ENCODE results near the gene GALNT2.
A peak's percentile ranks its signal among the peaks of the same experiment; 100 is the strongest.

Gene GALNT2

DNA sequence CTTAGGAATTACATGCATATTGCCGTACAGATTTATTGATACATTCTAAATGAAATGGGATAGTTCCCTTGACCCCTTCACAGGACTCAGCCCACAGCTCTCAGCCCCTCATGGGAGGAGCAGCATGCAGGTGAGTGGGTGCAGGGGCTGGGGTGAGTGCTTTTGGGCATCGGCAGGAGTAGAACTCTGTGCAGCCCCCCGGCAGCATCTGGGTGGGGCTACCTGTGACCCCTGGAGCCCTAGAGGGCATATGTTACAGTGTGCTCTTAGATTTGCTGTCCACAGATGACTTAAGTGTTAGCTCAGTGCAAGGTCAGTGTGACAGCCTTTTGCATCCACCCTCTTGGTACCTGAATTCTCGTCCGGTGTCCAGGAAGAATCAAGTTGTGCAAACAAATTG, 120.3 kb downstream of the GALNT2 start:
- no peaks in the 10 kb centered on the region for H3K9me2 ChIP-seq (replicated peaks; ENCODE audit: low read depth, low read length)
- H3K79me2 ChIP-seq (ENCODE audit: insufficient read depth, low read length): peaks cover 92% of the 10 kb centered on the region
- H3K9ac ChIP-seq (ENCODE audit: low read depth, low read length, poor library complexity, severe bottlenecking): peak overlapping the region; percentile 92
- no peaks in the 10 kb centered on the region for H3K9me3 ChIP-seq (ENCODE audit: insufficient read depth, low read depth, low read length)
- H3F3A ChIP-seq (ENCODE audit: low read depth): peaks cover 16% of the 10 kb centered on the region
- H3K4me1 ChIP-seq (ENCODE audit: insufficient read depth, low read length, poor library complexity, severe bottlenecking): peaks cover 83% of the 10 kb centered on the region
- no peaks in the 10 kb centered on the region for H3K27me3 ChIP-seq (ENCODE audit: insufficient read depth, low read length, poor library complexity, severe bottlenecking)
- peak overlapping the region; percentile 95 for H3K4me2 ChIP-seq (ENCODE audit: low read depth, low read length, poor library complexity, severe bottlenecking)
- H3K4me3 ChIP-seq (ENCODE audit: low read length, poor library complexity, severe bottlenecking): peak overlapping the region; percentile 73
- H2AFZ ChIP-seq (ENCODE audit: low read length): no peak overlapping the region
- peaks cover 13% of the 10 kb centered on the region; the same call in 1 of the 2 replicates for H3K36me3 ChIP-seq (ENCODE audit: insufficient read depth, low read length)
- TF ChIP-seq, protein P1, sequence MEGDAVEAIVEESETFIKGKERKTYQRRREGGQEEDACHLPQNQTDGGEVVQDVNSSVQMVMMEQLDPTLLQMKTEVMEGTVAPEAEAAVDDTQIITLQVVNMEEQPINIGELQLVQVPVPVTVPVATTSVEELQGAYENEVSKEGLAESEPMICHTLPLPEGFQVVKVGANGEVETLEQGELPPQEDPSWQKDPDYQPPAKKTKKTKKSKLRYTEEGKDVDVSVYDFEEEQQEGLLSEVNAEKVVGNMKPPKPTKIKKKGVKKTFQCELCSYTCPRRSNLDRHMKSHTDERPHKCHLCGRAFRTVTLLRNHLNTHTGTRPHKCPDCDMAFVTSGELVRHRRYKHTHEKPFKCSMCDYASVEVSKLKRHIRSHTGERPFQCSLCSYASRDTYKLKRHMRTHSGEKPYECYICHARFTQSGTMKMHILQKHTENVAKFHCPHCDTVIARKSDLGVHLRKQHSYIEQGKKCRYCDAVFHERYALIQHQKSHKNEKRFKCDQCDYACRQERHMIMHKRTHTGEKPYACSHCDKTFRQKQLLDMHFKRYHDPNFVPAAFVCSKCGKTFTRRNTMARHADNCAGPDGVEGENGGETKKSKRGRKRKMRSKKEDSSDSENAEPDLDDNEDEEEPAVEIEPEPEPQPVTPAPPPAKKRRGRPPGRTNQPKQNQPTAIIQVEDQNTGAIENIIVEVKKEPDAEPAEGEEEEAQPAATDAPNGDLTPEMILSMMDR (conservative IDR thresholded peaks at IDR 0.05; ENCODE audit: low read length): no peak
- TF ChIP-seq EZH2phosphoT487 (IDR thresholded peaks at IDR 0.05; ENCODE audit: borderline replicate concordance): no peak
- H4K20me1 ChIP-seq (ENCODE audit: insufficient read depth, low read length, poor library complexity, severe bottlenecking): no peaks in the 10 kb centered on the region

GRCh38 chr1:230188826-230189225, 121.8 kb downstream of the GALNT2 start:
- Histone ChIP-seq H3K4me3 (ENCODE audit: low read length, poor library complexity, severe bottlenecking) (peak overlapping the region; percentile 73), H3F3A (ENCODE audit: low read depth) (peaks cover 16% of the 10 kb centered on the region), H3K27me3 (ENCODE audit: insufficient read depth, low read length, poor library complexity, severe bottlenecking) (no peaks in the 10 kb centered on the region), H3K4me2 (ENCODE audit: low read depth, low read length, poor library complexity, severe bottlenecking) (peak overlapping the region; percentile 95), H3K36me3 (ENCODE audit: insufficient read depth, low read length) (peaks cover 16% of the 10 kb centered on the region; the same call in 1 of the 2 replicates), H3K79me2 (ENCODE audit: insufficient read depth, low read length) (peaks cover 92% of the 10 kb centered on the region), H3K4me1 (ENCODE audit: insufficient read depth, low read length, poor library complexity, severe bottlenecking) (peaks cover 92% of the 10 kb centered on the region), H2AFZ (ENCODE audit: low read length) (no peak overlapping the region), H3K9ac (ENCODE audit: low read depth, low read length, poor library complexity, severe bottlenecking) (peak overlapping the region; percentile 92), H3K9me3 (ENCODE audit: insufficient read depth, low read depth, low read length) (no peaks in the 10 kb centered on the region), H3K9me2 (replicated peaks; ENCODE audit: low read depth, low read length) (no peaks in the 10 kb centered on the region), H4K20me1 (ENCODE audit: insufficient read depth, low read length, poor library complexity, severe bottlenecking) (no peaks in the 10 kb centered on the region)
- TF ChIP-seq, protein P1 (conservative IDR thresholded peaks at IDR 0.05; ENCODE audit: low read length): no peak
- no peak for TF ChIP-seq EZH2phosphoT487 (IDR thresholded peaks at IDR 0.05; ENCODE audit: borderline replicate concordance)

DNA sequence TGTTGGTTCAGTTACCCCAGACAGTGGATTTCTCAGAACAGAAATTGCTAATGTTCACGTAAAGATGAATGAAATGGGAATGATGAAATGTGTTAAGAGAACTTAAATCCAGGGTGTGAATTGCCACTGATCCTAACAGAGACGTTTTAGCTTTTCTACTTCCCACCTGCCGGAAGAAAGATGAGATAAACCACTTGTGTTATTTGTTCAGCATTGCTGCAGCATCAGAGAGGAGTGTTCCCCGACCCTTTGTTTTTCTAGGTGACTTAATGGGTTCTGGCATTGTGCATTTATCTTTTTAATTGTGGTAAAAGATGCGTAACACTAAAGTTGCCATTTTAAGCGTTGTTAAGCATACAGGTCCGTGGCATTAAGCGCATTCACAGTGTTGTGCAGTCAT, 122.3 kb downstream of the GALNT2 start:
- Histone ChIP-seq H3K9me2 (replicated peaks; ENCODE audit: low read depth, low read length) (no peaks in the 10 kb centered on the region), H3K36me3 (ENCODE audit: insufficient read depth, low read length) (peaks cover 14% of the 10 kb centered on the region; the same call in 1 of the 2 replicates), H3K4me2 (ENCODE audit: low read depth, low read length, poor library complexity, severe bottlenecking) (peak overlapping the region; percentile 95), H3F3A (ENCODE audit: low read depth) (peaks cover 16% of the 10 kb centered on the region), H3K9ac (ENCODE audit: low read depth, low read length, poor library complexity, severe bottlenecking) (peak overlapping the region; percentile 92), H4K20me1 (ENCODE audit: insufficient read depth, low read length, poor library complexity, severe bottlenecking) (no peaks in the 10 kb centered on the region), H3K4me3 (ENCODE audit: low read length, poor library complexity, severe bottlenecking) (peak overlapping the region; percentile 73), H3K79me2 (ENCODE audit: insufficient read depth, low read length) (peaks cover 92% of the 10 kb centered on the region), H3K4me1 (ENCODE audit: insufficient read depth, low read length, poor library complexity, severe bottlenecking) (peaks cover 96% of the 10 kb centered on the region), H2AFZ (ENCODE audit: low read length) (no peak overlapping the region), H3K9me3 (ENCODE audit: insufficient read depth, low read depth, low read length) (no peaks in the 10 kb centered on the region), H3K27me3 (ENCODE audit: insufficient read depth, low read length, poor library complexity, severe bottlenecking) (no peaks in the 10 kb centered on the region)
- TF ChIP-seq EZH2phosphoT487 (IDR thresholded peaks at IDR 0.05; ENCODE audit: borderline replicate concordance): no peak
- TF ChIP-seq, protein P1 (conservative IDR thresholded peaks at IDR 0.05; ENCODE audit: low read length): no peak
